ENCODE results near the gene PITPNM1. TPM values are rescaled to one million over a fixed set of nuclear protein-coding genes. Genes with fewer than 3 reads are reported as not detected.
"Not testable (repeated sequence)": the region's sequence is repeated elsewhere in the genome, so short reads cannot be mapped to it uniquely, and the experiment has no call there.

Gene PITPNM1
- total and polyA plus RNA-seq, 2 experiments from 2014 or later: 10.8 to 30.7 TPM

DNA sequence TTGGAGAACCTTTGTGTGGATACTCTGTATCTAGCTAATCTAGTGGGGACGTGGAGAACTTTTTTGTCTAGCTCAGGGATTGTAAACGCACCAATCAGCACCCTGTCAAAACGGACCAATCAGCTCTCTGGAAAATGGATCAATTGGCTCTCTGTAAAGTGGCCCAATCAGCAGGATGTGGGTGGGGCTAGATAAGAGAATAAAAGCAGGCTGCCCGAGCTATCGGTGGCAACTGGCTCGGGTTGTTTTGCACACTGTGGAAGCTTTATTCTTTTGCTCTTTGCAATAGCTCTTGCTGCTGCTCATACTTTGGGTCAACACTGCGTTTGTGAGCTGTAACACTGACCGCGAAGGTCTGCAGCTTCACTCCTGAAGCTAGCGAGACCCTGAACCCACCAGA, 28.5 kb downstream of the PITPNM1 start:
- H3K9me2 ChIP-seq (ENCODE audit: insufficient read depth); H3K79me2 ChIP-seq (ENCODE audit: insufficient read depth); H2AFZ ChIP-seq; H4K20me1 ChIP-seq (ENCODE audit: insufficient read depth); H3F3A ChIP-seq (ENCODE audit: insufficient read depth); H3K4me2 ChIP-seq (ENCODE audit: unreplicated experiment); H3K4me3 ChIP-seq; in situ Hi-C loops (cut with MboI); H3K4me1 ChIP-seq (ENCODE audit: insufficient read depth); DNase-seq; H3K27ac ChIP-seq; H3K9ac ChIP-seq; H3K36me3 ChIP-seq (ENCODE audit: low read depth); H3K9me3 ChIP-seq (ENCODE audit: low read depth); H3K27me3 ChIP-seq (replicated peaks; ENCODE audit: insufficient read depth): not testable (repeated sequence)
- WGBS, 2 experiments (ENCODE audit: low coverage in 1 of 2, low lambda C conversion rate in 2 of 2, missing lambda C conversion rate in 2 of 2): 70 to 75% methylated on average over 10 of the region's 10 CpGs

DNA sequence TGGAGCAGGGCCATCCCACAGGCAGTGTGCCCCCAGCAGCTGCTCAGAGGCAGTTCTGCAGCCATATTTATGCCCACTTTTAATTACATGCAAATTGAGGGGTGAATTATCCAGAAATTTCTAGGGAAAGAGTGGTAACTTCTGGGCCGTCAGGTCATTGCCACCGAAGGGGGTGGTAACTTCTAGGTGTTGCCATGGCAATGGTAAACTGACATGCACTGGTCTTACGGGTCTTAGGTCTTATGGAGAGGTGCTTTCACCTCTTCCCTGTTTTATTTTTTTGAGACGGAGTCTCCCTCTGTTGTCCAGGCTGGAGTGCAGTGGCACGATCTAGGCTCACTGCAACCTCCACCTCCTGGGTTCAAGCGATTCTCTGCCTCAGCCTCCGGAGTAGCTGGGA, 32.3 kb downstream of the PITPNM1 start:
- H3F3A ChIP-seq (ENCODE audit: insufficient read depth): no peaks in the 10 kb centered on the region
- H3K4me2 ChIP-seq (ENCODE audit: unreplicated experiment): no peak overlapping the region
- no peak for TF ChIP-seq EZH2 (IDR thresholded peaks at IDR 0.05; ENCODE audit: insufficient read depth, poor library complexity, severe bottlenecking)
- no peak for TF ChIP-seq EZH2phosphoT487 (IDR thresholded peaks at IDR 0.05; ENCODE audit: insufficient read depth, low read depth)
- no peak overlapping the region for H2AFZ ChIP-seq
- no peaks in the 10 kb centered on the region for H3K9me3 ChIP-seq (ENCODE audit: low read depth)
- no peak overlapping the region for H3K9ac ChIP-seq
- no peaks in the 10 kb centered on the region for H3K9me2 ChIP-seq (ENCODE audit: insufficient read depth)
- 65 to 77% methylated on average over 7 of the region's 7 CpGs for WGBS, 2 experiments (ENCODE audit: low coverage in 1 of 2, low lambda C conversion rate in 2 of 2, missing lambda C conversion rate in 2 of 2)
- no peak for DNase-seq
- H3K4me1 ChIP-seq (ENCODE audit: insufficient read depth): peaks cover 4% of the 10 kb centered on the region; the same call in 1 of the 2 replicates
- H3K27ac ChIP-seq: no peak overlapping the region
- in situ Hi-C loops (cut with MboI): no loop called here
- H4K20me1 ChIP-seq (ENCODE audit: insufficient read depth): no peaks in the 10 kb centered on the region
- no peaks in the 10 kb centered on the region for H3K27me3 ChIP-seq (replicated peaks; ENCODE audit: insufficient read depth)
- H3K79me2 ChIP-seq (ENCODE audit: insufficient read depth): peaks cover 8% of the 10 kb centered on the region; the same call in 1 of the 2 replicates
- H3K4me3 ChIP-seq: no peak overlapping the region
- no peaks in the 10 kb centered on the region for H3K36me3 ChIP-seq (ENCODE audit: low read depth)

DNA sequence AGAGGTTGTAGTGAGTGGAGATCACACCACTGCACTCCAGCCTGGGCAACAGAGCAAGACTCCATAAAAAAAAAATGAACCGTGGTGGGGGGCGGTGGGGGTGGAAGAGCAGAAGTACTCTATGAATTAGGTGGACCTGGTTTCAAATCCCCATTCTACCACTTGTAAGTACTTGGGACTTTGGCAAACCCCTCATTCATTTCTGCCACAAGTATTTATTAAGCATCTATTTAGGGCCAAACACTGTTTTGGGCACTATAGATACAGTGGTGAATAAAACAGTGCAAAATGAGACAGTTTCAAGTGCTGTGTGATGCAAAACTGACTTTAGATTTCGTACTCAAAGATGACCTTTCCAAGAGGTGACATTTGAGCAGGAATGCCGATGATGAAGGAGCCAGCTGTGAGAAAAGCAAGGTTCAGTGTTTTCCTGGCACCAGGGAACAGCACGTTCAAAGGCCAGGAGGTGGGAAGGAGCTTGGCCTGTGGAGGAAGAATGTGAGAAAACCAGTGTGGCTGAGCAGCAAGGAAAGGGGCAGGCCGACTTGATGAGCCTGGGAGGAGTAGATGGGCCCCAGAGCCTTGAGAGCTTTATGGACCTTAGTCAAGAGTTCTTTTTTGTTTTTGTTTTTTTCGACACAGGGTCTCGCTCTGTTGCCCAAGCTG, 34.7 kb downstream of the PITPNM1 start:
- H3K4me1 ChIP-seq (ENCODE audit: insufficient read depth): peaks cover 4% of the 10 kb centered on the region; the same call in 1 of the 2 replicates
- no peaks in the 10 kb centered on the region for H3K36me3 ChIP-seq (ENCODE audit: low read depth)
- no peak overlapping the region for H3K9ac ChIP-seq
- no peaks in the 10 kb centered on the region for H4K20me1 ChIP-seq (ENCODE audit: insufficient read depth)
- in situ Hi-C loops (cut with MboI): no loop called here
- no peak overlapping the region for H3K4me3 ChIP-seq
- H3K4me2 ChIP-seq (ENCODE audit: unreplicated experiment): no peak overlapping the region
- DNase-seq: no peak
- H3F3A ChIP-seq (ENCODE audit: insufficient read depth): no peaks in the 10 kb centered on the region
- H3K27ac ChIP-seq: no peak overlapping the region
- peaks cover 23% of the 10 kb centered on the region; the same call in 1 of the 2 replicates for H3K79me2 ChIP-seq (ENCODE audit: insufficient read depth)
- H3K9me3 ChIP-seq (ENCODE audit: low read depth): no peaks in the 10 kb centered on the region
- no peaks in the 10 kb centered on the region for H3K9me2 ChIP-seq (ENCODE audit: insufficient read depth)
- H3K27me3 ChIP-seq (replicated peaks; ENCODE audit: insufficient read depth): no peaks in the 10 kb centered on the region
- no peak overlapping the region for H2AFZ ChIP-seq
- 75 to 82% methylated on average over 8 of the region's 8 CpGs for WGBS, 2 experiments (ENCODE audit: low coverage in 1 of 2, low lambda C conversion rate in 2 of 2, missing lambda C conversion rate in 2 of 2)
- TF ChIP-seq EZH2 (IDR thresholded peaks at IDR 0.05; ENCODE audit: insufficient read depth, poor library complexity, severe bottlenecking) (no peak), EZH2phosphoT487 (IDR thresholded peaks at IDR 0.05; ENCODE audit: insufficient read depth, low read depth) (no peak)

DNA sequence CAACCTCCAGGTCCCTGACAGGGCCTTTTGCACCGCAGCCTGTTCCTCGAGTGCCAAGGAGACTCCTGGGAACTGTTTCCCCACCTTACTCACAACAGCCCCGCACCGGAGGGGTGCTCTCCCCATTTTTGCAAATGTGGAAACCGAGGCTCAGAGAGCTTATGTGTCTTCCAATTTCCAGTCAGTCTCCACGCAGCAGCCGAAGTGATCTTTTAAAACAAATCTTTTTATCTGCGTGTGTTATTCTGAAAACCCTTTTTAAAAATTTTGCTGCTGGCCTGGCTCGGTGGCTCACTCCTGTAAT, 35.7 kb downstream of the PITPNM1 start:
- in situ Hi-C loops (cut with MboI): no loop called here
- 8 to 9% methylated on average over 9 of the region's 9 CpGs for WGBS, 2 experiments (ENCODE audit: low coverage in 1 of 2, low lambda C conversion rate in 2 of 2, missing lambda C conversion rate in 2 of 2)
- peak overlapping the region; percentile 95 for H2AFZ ChIP-seq
- no peaks in the 10 kb centered on the region for H4K20me1 ChIP-seq (ENCODE audit: insufficient read depth)
- peak overlapping the region; percentile 89 for H3K4me3 ChIP-seq
- H3K9me2 ChIP-seq (ENCODE audit: insufficient read depth): no peaks in the 10 kb centered on the region
- no peaks in the 10 kb centered on the region for H3F3A ChIP-seq (ENCODE audit: insufficient read depth)
- peak overlapping the region; percentile 94 for H3K9ac ChIP-seq
- no peaks in the 10 kb centered on the region for H3K27me3 ChIP-seq (replicated peaks; ENCODE audit: insufficient read depth)
- H3K79me2 ChIP-seq (ENCODE audit: insufficient read depth): peaks cover 23% of the 10 kb centered on the region; the same call in 1 of the 2 replicates
- no peak for DNase-seq
- H3K36me3 ChIP-seq (ENCODE audit: low read depth): no peaks in the 10 kb centered on the region
- peak overlapping the region; percentile 56 for H3K27ac ChIP-seq
- peaks cover 4% of the 10 kb centered on the region; the same call in 1 of the 2 replicates for H3K4me1 ChIP-seq (ENCODE audit: insufficient read depth)
- H3K4me2 ChIP-seq (ENCODE audit: unreplicated experiment): peak overlapping the region; percentile 86
- no peaks in the 10 kb centered on the region for H3K9me3 ChIP-seq (ENCODE audit: low read depth)
- TF ChIP-seq EZH2 (IDR thresholded peaks at IDR 0.05; ENCODE audit: insufficient read depth, poor library complexity, severe bottlenecking) (no peak), EZH2phosphoT487 (IDR thresholded peaks at IDR 0.05; ENCODE audit: insufficient read depth, low read depth) (no peak)
